Lung (tissue), 16 donors: ENCODE measurements around the gene SPATA32. TPM values are rescaled to one million over a fixed set of nuclear protein-coding genes. Genes with fewer than 3 reads are reported as not detected.

Experiments used
- ATAC-seq: fragments of 200-7000 bp; cut with Tn5 transposase; one replicate; pipeline ENCODE4 v1.9.1; 2020; ENCODE audit warnings: moderate number of reproducible peaks; ENCODE audit not compliant: insufficient read depth, low FRiP score
- DNase-seq, 3 donors: peaks; one replicate each; pipeline ENCODE4 v3.0.0-alpha.2; 2013 to 2017
- H3K27ac ChIP-seq, 2 donors: one replicate each; pipeline ENCODE4 v1.5.1; 2013; ENCODE audit warnings: mild to moderate bottlenecking in 2 of 2, moderate library complexity in 2 of 2, control low read depth in 1 of 2, inconsistent platforms in 1 of 2, low read depth in 1 of 2, low read length in 1 of 2
- H3K27me3 ChIP-seq, 3 donors: one replicate each; pipeline ENCODE4 v1.5.1; 2013; ENCODE audit warnings: low read length in 2 of 3; ENCODE audit not compliant: control insufficient read depth in 3 of 3, insufficient read depth in 3 of 3
- H3K36me3 ChIP-seq, 4 donors: one replicate each; pipeline ENCODE4 v1.5.1; 2013; ENCODE audit warnings: low read length in 4 of 4, mild to moderate bottlenecking in 1 of 4, moderate library complexity in 1 of 4; ENCODE audit not compliant: control insufficient read depth in 4 of 4, insufficient read depth in 4 of 4
- H3K4me1 ChIP-seq, 5 donors: one replicate each; pipeline ENCODE4 v1.5.1; 2013; ENCODE audit warnings: low read length in 5 of 5, mild to moderate bottlenecking in 2 of 5, moderate library complexity in 1 of 5; ENCODE audit not compliant: control insufficient read depth in 5 of 5, insufficient read depth in 5 of 5
- H3K4me3 ChIP-seq: one replicate; pipeline ENCODE4 v1.5.1; 2013; ENCODE audit warnings: mild to moderate bottlenecking, control low read depth, moderate library complexity
- H3K9ac ChIP-seq, 2 donors: one replicate each; pipeline ENCODE4 v1.5.1; 2013; ENCODE audit warnings: low read length in 2 of 2, control low read depth in 1 of 2; ENCODE audit not compliant: insufficient read depth in 1 of 2
- H3K9me3 ChIP-seq, 4 donors: one replicate each; pipeline ENCODE4 v1.5.1; 2013; ENCODE audit warnings: low read length in 3 of 4, mild to moderate bottlenecking in 1 of 4, moderate library complexity in 1 of 4; ENCODE audit not compliant: control insufficient read depth in 4 of 4, insufficient read depth in 3 of 4
- WGBS, 2 donors: extraction: QIAGEN DNeasy Blood & Tissue Kit; methylation state at CpG; one replicate each; pipeline ENCODE4 v1.1.7; 2013; 5-methylcytosine and 5-hydroxymethylcytosine counted together
- long read RNA-seq, 5 donors: transcript quantifications; one replicate each; lab custom pipeline, GENCODE V29; 2026
- polyA plus RNA-seq, 2 donors: library from polyadenylated mRNA; stranded (reverse); fragments of 200-250 nt; gene quantifications; one replicate each; pipeline ENCODE4 v1.2.1, GENCODE V29; 2013
- total RNA-seq, 2 donors: library from RNA; depleted of rRNA in 1 of 2; stranded (reverse); fragments of >200 nt in 1 of 2; gene quantifications; one replicate each; pipeline ENCODE4 v1.2.1, GENCODE V29; 2014 to 2021
- TF ChIP-seq, protein P1 (sequence below): IDR thresholded peaks from 2 replicates; pipeline ENCODE4 v1.5.1; 2012; ENCODE audit warnings: mild to moderate bottlenecking; ENCODE audit errors: control extremely low read depth, extremely low read depth
- donor health status: control.
- donor health status: control.
- donor health status: Bipolar disorder and iron deficiency.
- donor health status: healthy.
- donor health status: DM: yes; HTN: yes; CAD: no.

The SPATA32 gene, protein sequence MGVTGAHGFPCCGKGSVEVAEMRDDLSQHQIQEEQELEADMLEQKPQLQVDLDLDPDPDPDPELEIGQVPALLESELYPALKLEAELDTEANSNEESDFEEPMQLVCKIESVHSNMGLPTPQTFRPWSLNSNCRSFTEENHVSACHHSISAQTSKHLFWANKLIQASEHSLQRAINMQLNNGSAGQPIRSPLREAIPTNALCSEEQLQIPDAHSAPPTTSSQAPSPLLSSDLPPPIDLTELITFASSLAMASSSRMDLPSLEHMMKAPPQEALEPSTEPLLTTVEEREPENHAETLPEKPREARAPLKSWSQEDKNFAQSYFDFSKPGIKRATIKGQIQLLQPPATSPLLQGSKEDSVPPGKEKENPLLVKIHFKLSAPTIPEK
- total RNA-seq: under 1 TPM in 1 of 2 donors, not detected in 1; 0.21 TPM
- under 1 TPM; 0.08 to 0.40 TPM for polyA plus RNA-seq
- long read RNA-seq, donor 1: 0 reads
- long read RNA-seq, donor 2: 0 reads
- long read RNA-seq, donor 3: 0 reads
- long read RNA-seq, donor 4: 0 reads
- long read RNA-seq, donor 5: 0 reads

DNA sequence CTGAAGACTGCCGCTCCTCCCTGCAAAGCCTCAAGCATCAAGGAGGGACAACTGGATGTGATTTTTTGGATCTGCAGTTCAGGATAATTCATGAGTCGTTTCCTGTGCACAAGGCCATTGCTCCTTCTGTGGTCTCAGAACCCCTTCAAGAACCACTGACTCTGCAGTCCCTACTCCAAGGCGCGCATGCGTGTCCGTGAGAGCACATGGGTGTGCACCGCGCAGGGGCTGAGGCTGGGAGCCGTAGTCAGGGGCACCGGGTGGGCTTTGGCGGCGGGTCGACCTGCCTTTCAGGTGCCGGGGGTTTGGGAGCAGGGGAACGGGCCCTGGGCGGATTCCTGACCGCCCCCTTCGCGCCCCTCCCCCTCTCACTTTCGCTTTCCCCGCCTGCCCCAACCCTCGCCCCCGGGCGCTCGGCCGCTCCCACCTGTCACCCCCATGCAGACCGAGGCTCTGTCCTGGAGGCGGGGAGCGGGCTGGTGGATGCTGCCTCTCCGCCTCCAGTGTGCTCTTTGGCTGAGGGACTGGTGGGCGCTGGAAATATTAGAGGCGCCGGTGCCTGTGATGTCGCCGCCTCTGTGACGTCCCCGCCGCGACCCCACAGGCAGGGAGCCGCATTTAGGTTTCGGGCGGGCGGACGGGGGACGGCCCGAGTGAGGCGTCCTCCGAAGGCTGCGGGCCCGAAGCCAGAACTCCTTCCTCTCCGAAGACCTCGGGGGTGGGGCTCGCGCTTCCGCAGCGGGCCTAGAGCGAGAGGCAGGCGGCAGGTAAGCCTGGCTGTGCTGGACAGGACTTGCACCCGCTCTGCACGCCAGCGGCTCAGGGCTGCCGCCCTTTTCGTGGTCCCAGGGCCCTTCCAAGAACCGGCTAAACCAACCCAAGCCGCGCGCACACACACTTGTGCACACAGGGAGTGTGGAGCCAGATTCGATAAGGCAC is at the start of gene SPATA32:
Gene SPATA32, minus strand, starts transcription at position 518 of the 939 bp plus-strand sequence. Its CDS starts 78 bp downstream, at position 440.
- Histone ChIP-seq H3K9me3 (no peaks in the 10 kb centered on the region), H3K36me3 (peaks cover under 1 to 30% (median 19%) of the 10 kb centered on the region in 4 donors), H3K27me3 (peaks cover 0 to 3% (median 0%) of the 10 kb centered on the region in 3 donors), H3K27ac (peak within 1 kb of the TSS in 1 of 2 donors; percentile 71), H3K4me1 (peaks cover 0 to 22% (median 10%) of the 10 kb centered on the region in 5 donors), H3K4me3 (peak within 1 kb of the TSS; percentile 72), H3K9ac (peak within 1 kb of the TSS; percentile 16 to 23)
- 3 to 4% methylated on average over 61 to 68 of the region's 68 CpGs for WGBS, 2 donors
- TF ChIP-seq, protein P1, sequence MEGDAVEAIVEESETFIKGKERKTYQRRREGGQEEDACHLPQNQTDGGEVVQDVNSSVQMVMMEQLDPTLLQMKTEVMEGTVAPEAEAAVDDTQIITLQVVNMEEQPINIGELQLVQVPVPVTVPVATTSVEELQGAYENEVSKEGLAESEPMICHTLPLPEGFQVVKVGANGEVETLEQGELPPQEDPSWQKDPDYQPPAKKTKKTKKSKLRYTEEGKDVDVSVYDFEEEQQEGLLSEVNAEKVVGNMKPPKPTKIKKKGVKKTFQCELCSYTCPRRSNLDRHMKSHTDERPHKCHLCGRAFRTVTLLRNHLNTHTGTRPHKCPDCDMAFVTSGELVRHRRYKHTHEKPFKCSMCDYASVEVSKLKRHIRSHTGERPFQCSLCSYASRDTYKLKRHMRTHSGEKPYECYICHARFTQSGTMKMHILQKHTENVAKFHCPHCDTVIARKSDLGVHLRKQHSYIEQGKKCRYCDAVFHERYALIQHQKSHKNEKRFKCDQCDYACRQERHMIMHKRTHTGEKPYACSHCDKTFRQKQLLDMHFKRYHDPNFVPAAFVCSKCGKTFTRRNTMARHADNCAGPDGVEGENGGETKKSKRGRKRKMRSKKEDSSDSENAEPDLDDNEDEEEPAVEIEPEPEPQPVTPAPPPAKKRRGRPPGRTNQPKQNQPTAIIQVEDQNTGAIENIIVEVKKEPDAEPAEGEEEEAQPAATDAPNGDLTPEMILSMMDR: no peak
- ATAC-seq (peak; percentile 57), DNase-seq (peak; percentile 71 to 73 (median 72))

DNA sequence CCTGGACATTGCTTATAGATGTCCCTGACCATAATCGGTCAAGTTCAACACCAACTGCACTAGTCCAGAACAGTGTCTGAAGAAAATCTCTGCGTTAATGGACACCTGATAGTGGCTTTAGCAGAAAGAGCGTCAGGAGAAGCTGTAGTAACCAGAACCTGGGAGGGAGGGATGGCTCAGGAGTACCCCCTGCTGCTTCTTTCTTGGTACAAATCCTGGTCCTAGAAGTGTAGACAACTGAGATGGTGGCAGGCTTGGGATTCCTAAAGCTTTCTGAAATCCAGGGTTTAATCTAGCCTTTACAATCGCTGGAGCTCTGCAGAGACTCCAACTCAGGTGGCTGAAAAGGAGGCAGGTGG is 49.5 kb upstream of the SPATA32 start:
- no peaks in the 10 kb centered on the region for H3K27me3 ChIP-seq
- WGBS, 2 donors: 70 to 76% methylated on average over 4 of the region's 4 CpGs
- ATAC-seq (no peak), DNase-seq (no peak)
- TF ChIP-seq, protein P1: no peak
- no peak overlapping the region for H3K4me3 ChIP-seq
- H3K9ac ChIP-seq: peak overlapping the region in 1 of 2 donors; percentile 26
- peak overlapping the region; percentile 78 to 96 for H3K27ac ChIP-seq
- peaks cover 25 to 56% (median 48%) of the 10 kb centered on the region in 5 donors for H3K4me1 ChIP-seq
- peaks cover 0 to 5% (median 1%) of the 10 kb centered on the region in 4 donors for H3K36me3 ChIP-seq
- peaks cover 0 to 2% (median 0%) of the 10 kb centered on the region in 4 donors for H3K9me3 ChIP-seq

DNA sequence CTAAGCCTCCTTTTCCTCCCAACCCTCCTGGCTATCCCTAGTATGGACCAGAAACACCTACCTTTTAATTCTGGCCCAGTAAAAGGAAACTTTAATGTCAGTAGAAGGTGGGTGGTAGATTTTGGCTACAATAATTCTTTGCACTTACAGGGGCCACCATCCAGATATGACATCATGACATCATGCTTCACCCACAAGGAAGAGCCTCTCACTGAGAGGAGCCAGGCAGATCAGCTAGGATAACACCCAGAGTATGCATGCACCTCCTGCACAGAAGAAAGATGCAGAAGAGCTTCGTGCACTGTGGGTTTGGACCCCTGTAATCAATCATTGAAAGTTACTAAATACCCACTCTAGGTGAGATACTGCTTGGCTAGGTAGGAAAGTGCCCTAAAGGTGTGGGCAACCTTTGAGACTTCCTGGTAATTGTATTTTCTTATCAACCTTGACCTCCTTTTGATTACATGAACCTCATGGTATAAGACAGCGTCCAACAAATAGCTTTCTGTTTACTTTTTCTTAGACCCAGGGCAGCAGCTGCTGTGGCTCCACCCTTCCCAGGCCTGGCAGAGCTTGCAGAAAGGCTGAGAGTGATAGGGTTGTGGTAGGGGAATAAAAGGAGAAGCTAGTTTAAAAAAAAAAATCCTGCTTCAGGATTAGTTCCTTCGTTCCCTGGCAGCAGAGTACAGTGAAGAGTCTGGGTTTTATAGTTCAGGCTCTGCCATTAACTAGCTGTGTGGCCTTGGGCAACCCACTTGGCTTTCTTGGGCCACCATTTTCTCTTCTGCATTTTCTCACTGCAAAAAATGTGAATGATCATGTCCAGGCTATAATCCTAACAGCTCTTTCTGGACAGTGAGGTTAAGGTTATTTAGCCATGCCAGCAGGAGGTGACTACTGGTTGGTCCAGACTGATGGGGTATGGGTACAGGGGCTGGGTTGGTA is 48.8 kb upstream of the SPATA32 start:
- TF ChIP-seq, protein P1: no peak
- Histone ChIP-seq H3K27me3 (no peaks in the 10 kb centered on the region), H3K36me3 (peaks cover 0 to 5% (median 1%) of the 10 kb centered on the region in 4 donors), H3K9ac (peak overlapping the region in 1 of 2 donors; percentile 17), H3K27ac (peak overlapping the region; percentile 78 to 96), H3K9me3 (peaks cover 0 to 2% (median 0%) of the 10 kb centered on the region in 4 donors), H3K4me3 (no peak overlapping the region), H3K4me1 (peaks cover 25 to 63% (median 47%) of the 10 kb centered on the region in 5 donors)
- DNase-seq: peak; percentile 56 to 65 (median 65)
- no peak for ATAC-seq
- WGBS, 2 donors: 12% methylated on average over 3 of the region's 3 CpGs
